Endothelial cell (in vitro differentiated cells): ENCODE measurements around the gene SHC3. TPM values are rescaled to one million over a fixed set of nuclear protein-coding genes. Genes with fewer than 3 reads are reported as not detected.

ENCODE experiments used
- DNase-seq: peaks from one replicate; pipeline ENCODE4 v3.0.0; 2021; ENCODE audit warnings: low spot score
- H3K27ac Mint-ChIP-seq: one replicate; pipeline ENCODE4 v1.8.0; 2021; ENCODE audit warnings: mixed read lengths, inconsistent platforms; ENCODE audit not compliant: unreplicated experiment
- H3K27me3 Mint-ChIP-seq: one replicate; pipeline ENCODE4 v1.8.0; 2021; ENCODE audit warnings: mild to moderate bottlenecking, moderate library complexity, mixed read lengths, inconsistent platforms; ENCODE audit not compliant: unreplicated experiment
- H3K36me3 Mint-ChIP-seq: one replicate; pipeline ENCODE4 v1.8.0; 2021; ENCODE audit warnings: mild to moderate bottlenecking, low read depth, mixed read lengths, inconsistent platforms; ENCODE audit not compliant: unreplicated experiment
- H3K4me1 Mint-ChIP-seq: one replicate; pipeline ENCODE4 v1.8.0; 2021; ENCODE audit warnings: mild to moderate bottlenecking, mixed read lengths, inconsistent platforms; ENCODE audit not compliant: unreplicated experiment
- H3K4me3 Mint-ChIP-seq: one replicate; pipeline ENCODE4 v1.8.0; 2021; ENCODE audit warnings: mild to moderate bottlenecking, mixed read lengths, inconsistent platforms; ENCODE audit not compliant: unreplicated experiment
- H3K9me3 Mint-ChIP-seq: one replicate; pipeline ENCODE4 v1.8.0; 2021; ENCODE audit warnings: mixed read lengths, inconsistent platforms; ENCODE audit not compliant: unreplicated experiment
- total RNA-seq: library from RNA; stranded (reverse); fragmentation: NEBNext Ultra II Directional; extraction: Animal tissue kit (Norgen Biotek cat#: 25700); gene quantifications from one replicate; pipeline ENCODE4 v1.2.1, GENCODE V29; 2021; ENCODE audit not compliant: unreplicated experiment
- TF ChIP-seq, protein P1 (sequence below): fragments of 200-600 bp; sonication (generic); IDR thresholded peaks from one replicate; pipeline ENCODE4 v1.5.0; 2021; ENCODE audit warnings: antibody characterized with exemption; ENCODE audit not compliant: unreplicated experiment

The SHC3 gene
- total RNA-seq, 1 donor from 2014 or later: 6.5 TPM

DNA sequence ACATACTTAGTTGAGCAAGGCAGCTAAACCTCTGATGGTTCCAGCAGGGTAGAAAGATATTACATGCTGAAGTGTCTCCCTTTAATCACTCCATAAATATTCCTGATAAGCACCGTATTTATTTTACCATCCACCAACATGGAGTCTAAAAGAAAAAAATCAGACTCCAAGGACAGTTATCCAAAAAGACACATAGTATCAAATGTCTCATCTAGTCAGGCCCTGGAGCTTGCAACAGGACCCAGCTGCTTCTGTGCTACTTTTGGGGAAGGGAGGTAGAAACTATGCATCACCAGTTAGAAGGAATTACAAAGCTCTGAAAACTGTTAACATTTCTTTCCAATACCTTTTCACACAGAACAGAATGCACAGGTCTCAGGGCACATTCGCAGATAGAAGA is 99.2 kb downstream of the SHC3 start:
- H3K4me1 Mint-ChIP-seq: peaks cover 14% of the 10 kb centered on the region

DNA sequence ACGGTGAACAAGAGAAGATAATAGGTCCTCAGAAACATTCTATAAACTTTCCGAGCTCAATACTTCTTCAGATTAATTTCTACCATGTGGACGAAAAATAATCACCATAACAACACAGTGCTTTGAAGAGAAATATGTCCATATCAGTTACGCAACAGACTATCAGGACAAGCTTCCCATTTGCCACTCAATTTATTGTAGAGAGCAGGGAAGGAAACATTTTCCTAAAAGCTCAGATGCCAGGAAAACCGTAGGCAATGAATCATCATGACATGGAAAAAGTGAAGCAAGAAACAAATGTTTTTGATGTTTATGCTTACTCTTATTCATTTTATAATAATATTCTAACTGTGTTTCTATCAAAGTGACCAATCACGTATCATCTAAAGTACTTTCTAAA is 99.8 kb downstream of the SHC3 start:
- no peak overlapping the region for H3K27ac Mint-ChIP-seq
- H3K4me3 Mint-ChIP-seq: no peak overlapping the region
- no peaks in the 10 kb centered on the region for H3K9me3 Mint-ChIP-seq
- TF ChIP-seq, protein P1, sequence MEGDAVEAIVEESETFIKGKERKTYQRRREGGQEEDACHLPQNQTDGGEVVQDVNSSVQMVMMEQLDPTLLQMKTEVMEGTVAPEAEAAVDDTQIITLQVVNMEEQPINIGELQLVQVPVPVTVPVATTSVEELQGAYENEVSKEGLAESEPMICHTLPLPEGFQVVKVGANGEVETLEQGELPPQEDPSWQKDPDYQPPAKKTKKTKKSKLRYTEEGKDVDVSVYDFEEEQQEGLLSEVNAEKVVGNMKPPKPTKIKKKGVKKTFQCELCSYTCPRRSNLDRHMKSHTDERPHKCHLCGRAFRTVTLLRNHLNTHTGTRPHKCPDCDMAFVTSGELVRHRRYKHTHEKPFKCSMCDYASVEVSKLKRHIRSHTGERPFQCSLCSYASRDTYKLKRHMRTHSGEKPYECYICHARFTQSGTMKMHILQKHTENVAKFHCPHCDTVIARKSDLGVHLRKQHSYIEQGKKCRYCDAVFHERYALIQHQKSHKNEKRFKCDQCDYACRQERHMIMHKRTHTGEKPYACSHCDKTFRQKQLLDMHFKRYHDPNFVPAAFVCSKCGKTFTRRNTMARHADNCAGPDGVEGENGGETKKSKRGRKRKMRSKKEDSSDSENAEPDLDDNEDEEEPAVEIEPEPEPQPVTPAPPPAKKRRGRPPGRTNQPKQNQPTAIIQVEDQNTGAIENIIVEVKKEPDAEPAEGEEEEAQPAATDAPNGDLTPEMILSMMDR: no peak
- peaks cover 14% of the 10 kb centered on the region for H3K4me1 Mint-ChIP-seq
- no peak for DNase-seq
- peaks cover 2% of the 10 kb centered on the region for H3K27me3 Mint-ChIP-seq
- no peaks in the 10 kb centered on the region for H3K36me3 Mint-ChIP-seq

More for the DNA sequence above, 99.2 kb downstream of the SHC3 start:
- Mint-ChIP-seq H3K27me3 (peaks cover 2% of the 10 kb centered on the region), H3K36me3 (no peaks in the 10 kb centered on the region), H3K9me3 (no peaks in the 10 kb centered on the region), H3K4me3 (no peak overlapping the region), H3K27ac (no peak overlapping the region)
- DNase-seq: no peak
- TF ChIP-seq, protein P1: no peak

DNA sequence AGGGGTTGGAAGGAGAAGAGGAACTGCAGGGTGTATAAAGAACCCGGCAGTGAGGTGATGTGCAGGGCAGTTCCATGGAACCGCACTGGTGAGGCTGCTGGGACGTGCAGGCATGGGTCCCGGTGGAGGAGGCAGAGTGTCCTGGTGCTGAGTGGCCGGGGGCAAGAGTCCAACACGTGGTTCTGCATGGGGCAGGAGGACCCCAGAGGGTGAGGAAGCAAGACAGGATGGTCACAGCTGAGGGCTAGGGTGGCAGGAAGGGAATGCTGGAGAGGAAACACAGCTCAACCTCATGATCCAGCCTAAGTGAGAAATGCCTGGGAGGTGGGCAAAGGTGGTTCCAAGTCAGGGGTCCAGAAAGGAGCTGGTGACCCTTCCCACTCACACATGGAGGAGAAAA is 100.2 kb downstream of the SHC3 start:
- peaks cover 14% of the 10 kb centered on the region for H3K4me1 Mint-ChIP-seq
- DNase-seq: no peak
- no peak overlapping the region for H3K4me3 Mint-ChIP-seq
- peaks cover 2% of the 10 kb centered on the region for H3K27me3 Mint-ChIP-seq
- TF ChIP-seq, protein P1: no peak
- no peak overlapping the region for H3K27ac Mint-ChIP-seq
- no peaks in the 10 kb centered on the region for H3K9me3 Mint-ChIP-seq
- no peaks in the 10 kb centered on the region for H3K36me3 Mint-ChIP-seq

DNA sequence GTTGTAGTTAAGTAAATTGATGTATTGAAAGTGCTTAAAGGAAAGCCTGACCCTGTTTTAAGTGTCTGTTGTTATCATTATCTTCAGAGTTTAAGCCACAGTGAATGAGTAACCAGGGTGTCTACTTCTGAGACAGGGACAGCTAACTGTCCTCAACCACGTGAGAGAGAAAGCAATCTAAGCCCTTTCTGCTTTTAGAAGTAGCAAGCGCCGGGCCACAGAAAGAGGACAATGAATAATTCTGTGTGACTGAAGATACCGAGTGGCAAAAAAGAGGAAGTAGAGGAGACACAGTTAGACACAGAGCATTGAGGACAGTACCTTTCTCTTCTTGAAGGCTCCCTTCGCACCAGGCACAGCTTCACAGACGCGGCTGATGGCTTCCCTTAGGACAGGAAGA is 101.1 kb downstream of the SHC3 start:
- TF ChIP-seq, protein P1: no peak
- no peak overlapping the region for H3K27ac Mint-ChIP-seq
- H3K36me3 Mint-ChIP-seq: peaks cover 4% of the 10 kb centered on the region
- no peaks in the 10 kb centered on the region for H3K9me3 Mint-ChIP-seq
- H3K4me1 Mint-ChIP-seq: peaks cover 14% of the 10 kb centered on the region
- H3K4me3 Mint-ChIP-seq: no peak overlapping the region
- no peak for DNase-seq
- peaks cover 2% of the 10 kb centered on the region for H3K27me3 Mint-ChIP-seq

DNA sequence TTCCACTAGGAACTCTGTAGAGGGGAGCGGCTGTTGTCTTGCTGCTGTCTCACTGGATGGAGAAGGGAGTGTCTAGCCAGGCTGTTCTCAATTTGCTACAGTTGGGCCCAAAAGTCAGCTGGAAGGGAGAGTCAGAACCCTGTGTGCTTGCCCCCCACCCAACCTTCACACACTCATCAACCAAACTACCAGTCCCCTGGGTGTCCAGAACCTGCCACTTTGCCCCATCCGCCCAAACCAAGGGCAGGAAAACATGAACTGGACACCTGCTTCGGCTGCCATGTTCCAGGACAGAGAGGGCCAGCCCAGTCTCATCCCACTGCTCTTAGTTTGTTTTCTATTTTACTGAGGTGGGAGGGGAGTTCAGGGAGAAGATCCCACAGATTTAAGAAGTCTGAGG is 105.2 kb downstream of the SHC3 start:
- H3K4me1 Mint-ChIP-seq: peaks cover 10% of the 10 kb centered on the region
- no peak overlapping the region for H3K27ac Mint-ChIP-seq
- TF ChIP-seq, protein P1: no peak
- no peaks in the 10 kb centered on the region for H3K9me3 Mint-ChIP-seq
- no peak for DNase-seq
- H3K36me3 Mint-ChIP-seq: peaks cover 8% of the 10 kb centered on the region
- peaks cover 2% of the 10 kb centered on the region for H3K27me3 Mint-ChIP-seq
- H3K4me3 Mint-ChIP-seq: no peak overlapping the region
